ENCODE measurements around the gene COL23A1.

COL23A1 gene

GRCh38 chr5:178274781-178275537, 315.2 kb downstream of the COL23A1 start:
- no peak overlapping the region for H3K27ac ChIP-seq (ENCODE audit: low read depth, low read length)
- H3K36me3 ChIP-seq (ENCODE audit: control insufficient read depth in 5 of 5, insufficient read depth in 5 of 5, low read length in 5 of 5): no peaks in the 10 kb centered on the region
- peaks cover 0 to 37% (median 28%) of the 10 kb centered on the region in 5 donors for H3K4me1 ChIP-seq (ENCODE audit: control insufficient read depth in 5 of 5, insufficient read depth in 5 of 5, low read length in 5 of 5)
- H3K4me3 ChIP-seq (ENCODE audit: low read depth in 1 of 5, low read length in 5 of 5): no peak overlapping the region
- H3K9ac ChIP-seq (ENCODE audit: low read length in 5 of 5): no peak overlapping the region
- H3K27me3 ChIP-seq (ENCODE audit: control insufficient read depth in 5 of 5, insufficient read depth in 4 of 5, low read length in 5 of 5): peaks cover 7 to 23% (median 16%) of the 10 kb centered on the region in 5 donors
- peaks cover 0 to 12% (median 10%) of the 10 kb centered on the region in 5 donors for H3K9me3 ChIP-seq (ENCODE audit: control insufficient read depth in 5 of 5, low read length in 5 of 5)

GRCh38 chr5:178273665-178274541, 316.3 kb downstream of the COL23A1 start:
- Histone ChIP-seq H3K27ac (ENCODE audit: low read depth, low read length) (no peak overlapping the region), H3K9ac (ENCODE audit: low read length in 5 of 5) (no peak overlapping the region), H3K4me1 (ENCODE audit: control insufficient read depth in 5 of 5, insufficient read depth in 5 of 5, low read length in 5 of 5) (peaks cover 0 to 33% (median 26%) of the 10 kb centered on the region in 5 donors), H3K36me3 (ENCODE audit: control insufficient read depth in 5 of 5, insufficient read depth in 5 of 5, low read length in 5 of 5) (no peaks in the 10 kb centered on the region), H3K27me3 (ENCODE audit: control insufficient read depth in 5 of 5, insufficient read depth in 4 of 5, low read length in 5 of 5) (peaks cover 4 to 19% (median 11%) of the 10 kb centered on the region in 5 donors), H3K9me3 (ENCODE audit: control insufficient read depth in 5 of 5, low read length in 5 of 5) (peaks cover 0 to 12% (median 10%) of the 10 kb centered on the region in 5 donors), H3K4me3 (ENCODE audit: low read depth in 1 of 5, low read length in 5 of 5) (no peak overlapping the region)

- peaks cover 0 to 33% (median 26%) of the 10 kb centered on the region in 5 donors for H3K4me1 ChIP-seq (ENCODE audit: control insufficient read depth in 5 of 5, insufficient read depth in 5 of 5, low read length in 5 of 5)
- H3K9me3 ChIP-seq (ENCODE audit: control insufficient read depth in 5 of 5, low read length in 5 of 5): peaks cover 0 to 12% (median 10%) of the 10 kb centered on the region in 5 donors
Measured at GRCh38 chr5:178273041-178273440, 317.2 kb downstream of the COL23A1 start.

GRCh38 chr5:178272591-178272990, 317.6 kb downstream of the COL23A1 start:
- H3K9me3 ChIP-seq (ENCODE audit: control insufficient read depth in 5 of 5, low read length in 5 of 5): peaks cover 0 to 12% (median 10%) of the 10 kb centered on the region in 5 donors
- no peak overlapping the region for H3K4me3 ChIP-seq (ENCODE audit: low read depth in 1 of 5, low read length in 5 of 5)
- peaks cover 0 to 33% (median 26%) of the 10 kb centered on the region in 5 donors for H3K4me1 ChIP-seq (ENCODE audit: control insufficient read depth in 5 of 5, insufficient read depth in 5 of 5, low read length in 5 of 5)
- H3K36me3 ChIP-seq (ENCODE audit: control insufficient read depth in 5 of 5, insufficient read depth in 5 of 5, low read length in 5 of 5): no peaks in the 10 kb centered on the region
- H3K9ac ChIP-seq (ENCODE audit: low read length in 5 of 5): no peak overlapping the region
- peaks cover 0 to 8% (median 0%) of the 10 kb centered on the region in 5 donors for H3K27me3 ChIP-seq (ENCODE audit: control insufficient read depth in 5 of 5, insufficient read depth in 4 of 5, low read length in 5 of 5)
- H3K27ac ChIP-seq (ENCODE audit: low read depth, low read length): no peak overlapping the region

More at GRCh38 chr5:178273041-178273440, 317.2 kb downstream of the COL23A1 start:
- Histone ChIP-seq H3K27ac (ENCODE audit: low read depth, low read length) (no peak overlapping the region), H3K9ac (ENCODE audit: low read length in 5 of 5) (no peak overlapping the region), H3K4me3 (ENCODE audit: low read depth in 1 of 5, low read length in 5 of 5) (no peak overlapping the region), H3K36me3 (ENCODE audit: control insufficient read depth in 5 of 5, insufficient read depth in 5 of 5, low read length in 5 of 5) (no peaks in the 10 kb centered on the region), H3K27me3 (ENCODE audit: control insufficient read depth in 5 of 5, insufficient read depth in 4 of 5, low read length in 5 of 5) (peaks cover 0 to 12% (median 4%) of the 10 kb centered on the region in 5 donors)

GRCh38 chr5:178271726-178272479, 318.3 kb downstream of the COL23A1 start:
- Histone ChIP-seq H3K4me3 (ENCODE audit: low read depth in 1 of 5, low read length in 5 of 5) (no peak overlapping the region), H3K4me1 (ENCODE audit: control insufficient read depth in 5 of 5, insufficient read depth in 5 of 5, low read length in 5 of 5) (peaks cover 0 to 33% (median 26%) of the 10 kb centered on the region in 5 donors), H3K27ac (ENCODE audit: low read depth, low read length) (no peak overlapping the region), H3K27me3 (ENCODE audit: control insufficient read depth in 5 of 5, insufficient read depth in 4 of 5, low read length in 5 of 5) (peaks cover 0 to 7% (median 0%) of the 10 kb centered on the region in 5 donors), H3K36me3 (ENCODE audit: control insufficient read depth in 5 of 5, insufficient read depth in 5 of 5, low read length in 5 of 5) (no peaks in the 10 kb centered on the region), H3K9ac (ENCODE audit: low read length in 5 of 5) (no peak overlapping the region), H3K9me3 (ENCODE audit: control insufficient read depth in 5 of 5, low read length in 5 of 5) (peaks cover 0 to 12% (median 10%) of the 10 kb centered on the region in 5 donors)

- H3K27me3 ChIP-seq (ENCODE audit: control insufficient read depth in 5 of 5, insufficient read depth in 4 of 5, low read length in 5 of 5): peaks cover 0 to 7% (median 0%) of the 10 kb centered on the region in 5 donors
- H3K4me3 ChIP-seq (ENCODE audit: low read depth in 1 of 5, low read length in 5 of 5): no peak overlapping the region
- no peak overlapping the region for H3K27ac ChIP-seq (ENCODE audit: low read depth, low read length)
- H3K9me3 ChIP-seq (ENCODE audit: control insufficient read depth in 5 of 5, low read length in 5 of 5): peaks cover 0 to 9% (median 9%) of the 10 kb centered on the region in 5 donors
- no peak overlapping the region for H3K9ac ChIP-seq (ENCODE audit: low read length in 5 of 5)
- H3K4me1 ChIP-seq (ENCODE audit: control insufficient read depth in 5 of 5, insufficient read depth in 5 of 5, low read length in 5 of 5): peaks cover 0 to 33% (median 26%) of the 10 kb centered on the region in 5 donors
- H3K36me3 ChIP-seq (ENCODE audit: control insufficient read depth in 5 of 5, insufficient read depth in 5 of 5, low read length in 5 of 5): no peaks in the 10 kb centered on the region
Measured at GRCh38 chr5:178271231-178271630, 319.0 kb downstream of the COL23A1 start.

GRCh38 chr5:178269499-178269898, 320.7 kb downstream of the COL23A1 start:
- peaks cover 0 to 28% (median 25%) of the 10 kb centered on the region in 5 donors for H3K4me1 ChIP-seq (ENCODE audit: control insufficient read depth in 5 of 5, insufficient read depth in 5 of 5, low read length in 5 of 5)
- no peaks in the 10 kb centered on the region for H3K9me3 ChIP-seq (ENCODE audit: control insufficient read depth in 5 of 5, low read length in 5 of 5)
- no peaks in the 10 kb centered on the region for H3K27me3 ChIP-seq (ENCODE audit: control insufficient read depth in 5 of 5, insufficient read depth in 4 of 5, low read length in 5 of 5)
- no peaks in the 10 kb centered on the region for H3K36me3 ChIP-seq (ENCODE audit: control insufficient read depth in 5 of 5, insufficient read depth in 5 of 5, low read length in 5 of 5)
- H3K9ac ChIP-seq (ENCODE audit: low read length in 5 of 5): no peak overlapping the region
- H3K27ac ChIP-seq (ENCODE audit: low read depth, low read length): no peak overlapping the region
- H3K4me3 ChIP-seq (ENCODE audit: low read depth in 1 of 5, low read length in 5 of 5): no peak overlapping the region

- H3K9me3 ChIP-seq (ENCODE audit: control insufficient read depth in 5 of 5, low read length in 5 of 5): no peaks in the 10 kb centered on the region
- no peaks in the 10 kb centered on the region for H3K36me3 ChIP-seq (ENCODE audit: control insufficient read depth in 5 of 5, insufficient read depth in 5 of 5, low read length in 5 of 5)
- H3K4me3 ChIP-seq (ENCODE audit: low read depth in 1 of 5, low read length in 5 of 5): no peak overlapping the region
- no peak overlapping the region for H3K27ac ChIP-seq (ENCODE audit: low read depth, low read length)
- no peaks in the 10 kb centered on the region for H3K27me3 ChIP-seq (ENCODE audit: control insufficient read depth in 5 of 5, insufficient read depth in 4 of 5, low read length in 5 of 5)
- H3K9ac ChIP-seq (ENCODE audit: low read length in 5 of 5): no peak overlapping the region
- H3K4me1 ChIP-seq (ENCODE audit: control insufficient read depth in 5 of 5, insufficient read depth in 5 of 5, low read length in 5 of 5): peaks cover 0 to 13% (median 11%) of the 10 kb centered on the region in 5 donors
Measured at GRCh38 chr5:178267876-178268275, 322.3 kb downstream of the COL23A1 start.

- H3K36me3 ChIP-seq (ENCODE audit: control insufficient read depth in 5 of 5, insufficient read depth in 5 of 5, low read length in 5 of 5): no peaks in the 10 kb centered on the region
- no peak overlapping the region for H3K4me3 ChIP-seq (ENCODE audit: low read depth in 1 of 5, low read length in 5 of 5)
- no peak overlapping the region for H3K27ac ChIP-seq (ENCODE audit: low read depth, low read length)
- H3K4me1 ChIP-seq (ENCODE audit: control insufficient read depth in 5 of 5, insufficient read depth in 5 of 5, low read length in 5 of 5): peaks cover 0 to 7% (median 6%) of the 10 kb centered on the region in 5 donors
- H3K9me3 ChIP-seq (ENCODE audit: control insufficient read depth in 5 of 5, low read length in 5 of 5): no peaks in the 10 kb centered on the region
- H3K9ac ChIP-seq (ENCODE audit: low read length in 5 of 5): no peak overlapping the region
- no peaks in the 10 kb centered on the region for H3K27me3 ChIP-seq (ENCODE audit: control insufficient read depth in 5 of 5, insufficient read depth in 4 of 5, low read length in 5 of 5)
Measured at GRCh38 chr5:178267245-178267644, 322.9 kb downstream of the COL23A1 start.
